PFSK-1 (cell line): Measurements from ENCODE around the gene MAP2K5.

Source experiments
- FOXP2 ChIP-seq: optimal IDR thresholded peaks from 2 replicates; pipeline ENCODE3; 2011; ENCODE audit warnings: borderline replicate concordance, control low read depth, inconsistent platforms; ENCODE audit not compliant: insufficient read depth; ENCODE audit errors: extremely low read length, extremely low read depth
- POLR2AphosphoS5 ChIP-seq: IDR thresholded peaks from 2 replicates; pipeline ENCODE4 v1.6.1; 2012; ENCODE audit warnings: low read depth, mild to moderate bottlenecking, control low read depth, low read length, moderate library complexity
- REST ChIP-seq, 2 experiments: IDR thresholded peaks; 2 replicates each; pipeline versions ENCODE4 v1.6.1 to v1.8.0; 2011 to 2012; ENCODE audit warnings: low read depth in 2 of 2, low read length in 2 of 2, control low read depth in 1 of 2, inconsistent platforms in 1 of 2, mild to moderate bottlenecking in 1 of 2, moderate library complexity in 1 of 2; ENCODE audit not compliant: insufficient read depth in 1 of 2
- SIN3A ChIP-seq: IDR thresholded peaks from 2 replicates; pipeline ENCODE4 v1.6.1; 2012; ENCODE audit warnings: mild to moderate bottlenecking, low read length, moderate library complexity, borderline replicate concordance; ENCODE audit not compliant: insufficient read depth
- TAF1 ChIP-seq: IDR thresholded peaks from 2 replicates; pipeline ENCODE4 v1.6.1; 2012; ENCODE audit warnings: low read length, control low read depth, borderline replicate concordance; ENCODE audit not compliant: insufficient read depth

Gene MAP2K5

DNA sequence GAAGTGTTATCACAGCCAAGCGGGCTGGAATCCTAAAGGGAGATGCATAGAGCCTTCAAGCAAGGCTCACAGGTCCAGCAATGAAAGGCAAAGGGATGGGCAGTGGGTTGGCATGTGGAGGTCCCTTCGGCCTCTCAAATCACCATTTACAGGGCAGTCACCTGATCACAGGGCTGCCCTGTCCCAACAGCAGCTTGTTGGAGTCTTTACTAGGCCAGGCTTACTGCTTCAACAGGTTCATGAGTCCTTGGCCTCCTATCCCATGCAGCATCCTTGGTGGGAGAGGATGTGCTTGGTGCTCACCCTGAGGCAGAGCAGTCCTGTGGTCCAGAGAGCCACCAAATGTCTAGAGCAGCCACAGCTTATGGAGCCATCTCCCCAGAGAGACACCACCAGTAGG, 258.6 kb downstream of the MAP2K5 start:
- no peak for TF ChIP-seq POLR2AphosphoS5
- no peak for TF ChIP-seq REST (IDR thresholded peaks at IDR 0.05; ENCODE audit: insufficient read depth in 1 of 2, low read depth in 2 of 2, low read length in 2 of 2)
- no peak for TF ChIP-seq FOXP2
- no peak for TF ChIP-seq TAF1
- no peak for TF ChIP-seq SIN3A

DNA sequence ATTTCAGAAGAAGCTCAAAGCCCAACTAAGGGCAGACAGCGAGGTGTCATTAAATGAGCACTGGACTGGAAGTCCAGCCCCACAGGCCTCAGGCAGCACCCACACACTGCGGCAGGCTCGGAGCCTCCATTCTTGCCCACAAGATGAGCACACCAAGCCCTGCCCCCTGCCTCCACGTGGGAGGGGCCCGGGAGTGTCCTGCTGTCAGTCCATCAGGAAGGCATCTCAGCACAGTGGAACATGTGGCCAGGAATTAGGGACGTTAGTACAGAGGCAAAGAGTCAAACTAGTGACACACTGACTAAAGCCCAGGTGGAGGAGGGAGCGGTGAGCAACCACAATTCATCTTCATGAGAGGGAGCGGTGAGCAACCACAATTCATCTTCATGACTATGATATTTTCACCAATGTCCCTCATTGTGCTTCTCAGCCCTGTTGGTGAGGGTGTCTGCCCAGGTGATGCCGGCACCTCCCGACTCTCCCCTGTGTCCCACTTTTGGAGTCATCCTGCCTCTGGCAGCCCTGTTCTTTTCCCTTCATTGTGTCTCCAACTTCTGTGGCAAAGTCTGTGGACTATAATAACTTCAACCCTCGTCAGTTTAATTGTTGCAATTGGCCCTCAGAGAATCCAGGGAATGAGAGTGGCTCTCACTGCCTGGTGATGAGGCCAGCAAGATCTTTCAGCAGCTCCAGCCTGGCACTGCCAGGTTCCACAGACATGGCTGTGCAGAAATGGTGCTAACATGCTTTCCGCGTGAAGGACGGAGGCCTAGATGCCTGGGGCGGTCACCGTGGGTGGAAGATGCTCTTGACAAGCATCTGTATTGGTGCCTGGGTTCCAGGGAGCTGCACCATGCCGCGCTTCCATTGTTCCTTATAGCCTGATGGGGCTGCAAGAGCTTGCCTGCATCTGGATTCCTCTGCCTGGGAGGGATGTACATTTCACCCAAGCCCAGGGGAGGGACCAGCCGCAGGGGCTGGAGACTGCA, 259.7 kb downstream of the MAP2K5 start:
- no peak for TF ChIP-seq POLR2AphosphoS5
- no peak for TF ChIP-seq TAF1
- TF ChIP-seq SIN3A = no peak

DNA sequence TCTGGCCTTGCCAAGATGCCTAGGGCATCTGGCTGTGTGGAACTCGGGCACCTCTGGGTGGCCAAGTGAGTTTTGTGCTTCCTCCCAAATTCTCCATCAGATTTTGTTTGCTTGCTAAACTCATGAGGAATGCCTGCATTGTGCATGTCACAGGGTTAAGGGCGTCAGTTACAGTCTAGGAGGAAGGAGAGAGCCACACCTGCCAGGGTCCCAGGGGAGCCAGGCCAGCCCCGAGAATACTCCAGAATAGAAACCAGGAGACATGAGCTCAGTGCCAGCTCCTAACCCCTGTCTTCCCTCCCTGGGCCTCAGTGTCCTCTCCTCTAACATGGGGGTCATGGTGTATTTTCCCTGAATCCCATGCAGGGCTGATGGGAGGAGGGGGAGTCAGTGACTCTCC, 260.8 kb downstream of the MAP2K5 start:
- no peak for TF ChIP-seq REST (IDR thresholded peaks at IDR 0.05; ENCODE audit: insufficient read depth in 1 of 2, low read depth in 2 of 2, low read length in 2 of 2)
- TF ChIP-seq POLR2AphosphoS5 = no peak
- TF ChIP-seq FOXP2 = no peak
- no peak for TF ChIP-seq TAF1
- no peak for TF ChIP-seq SIN3A

GRCh38 chr15:67803996-67804843, 261.7 kb downstream of the MAP2K5 start:
- TF ChIP-seq REST (IDR thresholded peaks at IDR 0.05; ENCODE audit: insufficient read depth in 1 of 2, low read depth in 2 of 2, low read length in 2 of 2) = no peak

GRCh38 chr15:67805008-67805665, 262.6 kb downstream of the MAP2K5 start:
- TF ChIP-seq REST (IDR thresholded peaks at IDR 0.05; ENCODE audit: insufficient read depth in 1 of 2, low read depth in 2 of 2, low read length in 2 of 2) (no peak), POLR2AphosphoS5 (no peak), FOXP2 (no peak), TAF1 (no peak)
